ENCODE results near the gene OR4K17.
"Not testable (repeated sequence)": the region's sequence is repeated elsewhere in the genome, so short reads cannot be mapped to it uniquely, and the experiment has no call there.

- TF ChIP-seq POLR2A, POLR2AphosphoS5, TAF1, SPI1, POU2F2 (IDR thresholded peaks at IDR 0.05; ENCODE audit: low read depth, low read length): not testable (repeated sequence)
These were observed 11.4 kb upstream of the OR4K17 start for GRCh38 chr14:20098926-20099770.
